K562 (cell line): ENCODE data around the gene ELF3. TPM values are rescaled to one million over a fixed set of nuclear protein-coding genes. Genes with fewer than 3 reads are reported as not detected.

Experiments used
- ATAC-seq: fragments of 200-7000 bp; cut with Tn5 transposase; 3 replicates; pipeline ENCODE4 v1.9.1; 2020; ENCODE audit warnings: moderate library complexity
- BruUV-seq: library from RNA; stranded (reverse); fragments of 400-500 nt; replicated peaks from 2 replicates; lab custom pipeline; 2021; lab: Mats Ljungman, UMichigan
- CTCF ChIA-PET: fragments of 300-600 bp; formaldehyde crosslinking; extraction: SDS; loops from one replicate; lab custom pipeline; 2021; ENCODE audit warnings: low intra/inter-chr PET ratio; lab: Yijun Ruan, JAX
- POLR2A ChIA-PET: fragments of 300-600, 350-650 bp; sonication (Branson Sonifier 250); formaldehyde crosslinking; extraction: SDS; loops from one replicate; lab custom pipeline; 2021; ENCODE audit warnings: antibody characterized with exemption, inconsistent platforms; lab: Yijun Ruan, JAX
- DNase-seq, 4 experiments: peaks; one replicate each; pipeline versions ENCODE4 v3.0.0 to v3.0.0-alpha.2; 2011 to 2018; ENCODE audit warnings: low spot score in 3 of 4, mixed read lengths in 3 of 4; ENCODE audit errors: extremely low read depth in 1 of 4
- FAIRE-seq: peaks from 2 replicates; lab custom pipeline; 2011; peaks lifted over from hg19 to GRCh38; lab: Jason Lieb, UNC
- H2AFZ ChIP-seq: 2 replicates; pipeline ENCODE4 v1.6.0; 2011; ENCODE audit warnings: low read depth, low read length, control low read depth, inconsistent platforms
- H3K27ac ChIP-seq: fragments of 200-600 bp; 3 replicates; pipeline ENCODE4 v1.8.0; 2011; ENCODE audit warnings: low read depth, mild to moderate bottlenecking, control low read depth, inconsistent platforms, low read length, moderate library complexity, mixed read lengths; ENCODE audit errors: extremely low read depth
- H3K27me3 ChIP-seq, 2 experiments: fragments of 300-600 bp in 1 of 2; 2 replicates in 1 of 2; 3 replicates in 1 of 2; pipeline versions ENCODE4 v1.6.0 to v1.8.0; 2011; ENCODE audit warnings: inconsistent platforms in 2 of 2, low read length in 2 of 2, mild to moderate bottlenecking in 1 of 2, mixed read lengths in 1 of 2, moderate library complexity in 1 of 2; ENCODE audit not compliant: control insufficient read depth in 2 of 2, insufficient read depth in 2 of 2
- H3K36me3 ChIP-seq: fragments of 300-600 bp; 3 replicates; pipeline ENCODE4 v1.8.0; 2011; ENCODE audit warnings: mild to moderate bottlenecking, low read length, inconsistent platforms; ENCODE audit not compliant: control insufficient read depth, insufficient read depth
- H3K4me1 ChIP-seq, 2 experiments: fragments of 200-600 bp in 1 of 2; replicated peaks in 1 of 2; 2 replicates in 1 of 2; 3 replicates in 1 of 2; pipeline versions ENCODE4 v1.5.1 to v1.8.0; 2011; ENCODE audit warnings: inconsistent platforms in 2 of 2, low read length in 2 of 2, mild to moderate bottlenecking in 1 of 2, mixed read lengths in 1 of 2, moderate library complexity in 1 of 2; ENCODE audit not compliant: control insufficient read depth in 2 of 2, insufficient read depth in 2 of 2
- H3K4me2 ChIP-seq: 2 replicates; pipeline ENCODE4 v1.6.1; 2011; ENCODE audit warnings: low read length, control low read depth, inconsistent platforms, mixed read lengths; ENCODE audit not compliant: insufficient read depth
- H3K4me3 ChIP-seq: fragments of 200-600 bp; sonication (generic), shearing (Covaris generic); 2 replicates; pipeline ENCODE4 v1.5.1; 2016; ENCODE audit warnings: control low read depth, inconsistent platforms
- H3K79me2 ChIP-seq: fragments of 200-600 bp; 3 replicates; pipeline ENCODE4 v1.8.0; 2011; ENCODE audit warnings: low read length, inconsistent platforms; ENCODE audit not compliant: control insufficient read depth, insufficient read depth
- H3K9ac ChIP-seq, 2 experiments: 2 replicates each; pipeline versions ENCODE4 v1.6.0 to v1.6.1; 2011; ENCODE audit warnings: low read depth in 2 of 2, low read length in 2 of 2, control low read depth in 1 of 2, inconsistent platforms in 1 of 2, mild to moderate bottlenecking in 1 of 2, mixed read lengths in 1 of 2; ENCODE audit not compliant: insufficient read depth in 1 of 2
- H3K9me1 ChIP-seq: one replicate; pipeline ENCODE4 v1.6.0; 2011; ENCODE audit warnings: inconsistent platforms, mild to moderate bottlenecking, low read length, moderate library complexity; ENCODE audit not compliant: control insufficient read depth, insufficient read depth
- H3K9me3 ChIP-seq: replicated peaks from 2 replicates; pipeline ENCODE4 v1.5.1; 2011; ENCODE audit warnings: low read depth, low read length, inconsistent platforms; ENCODE audit not compliant: control insufficient read depth, insufficient read depth
- H4K20me1 ChIP-seq: replicated peaks from 2 replicates; pipeline ENCODE4 v1.6.1; 2011; ENCODE audit warnings: low read length, inconsistent platforms, mixed read lengths; ENCODE audit not compliant: control insufficient read depth, insufficient read depth
- ARID1B ChIP-seq: fragments of 450-650 bp; IDR thresholded peaks from 2 replicates; pipeline ENCODE4 v1.6.1; 2016; ENCODE audit warnings: antibody characterized with exemption, mild to moderate bottlenecking, inconsistent platforms
- BACH1 ChIP-seq: fragments of 200-800 bp; sonication (Bioruptor generic); IDR thresholded peaks from 2 replicates; pipeline ENCODE4 v1.6.1; 2016; ENCODE audit warnings: missing genetic modification characterization, missing compliant biosample characterization
- BHLHE40 ChIP-seq: IDR thresholded peaks from 2 replicates; pipeline ENCODE4 v1.6.1; 2011; ENCODE audit warnings: low read length, improper control_type of control experiment
- HES1 ChIP-seq: fragments of 450-650 bp; IDR thresholded peaks from 2 replicates; pipeline ENCODE4 v1.6.1; 2016; ENCODE audit warnings: low read depth, mild to moderate bottlenecking, moderate library complexity
- JUNB ChIP-seq: fragments of 450-650 bp; formaldehyde crosslinking; conservative IDR thresholded peaks from 2 replicates; pipeline ENCODE4 v1.4.0; 2020; ENCODE audit warnings: mild to moderate bottlenecking
- JUND ChIP-seq, 2 experiments: IDR thresholded peaks; 2 replicates in 1 of 2; 3 replicates in 1 of 2; pipeline ENCODE4 v1.6.1; 2011; ENCODE audit warnings: borderline replicate concordance in 2 of 2, low read depth in 2 of 2, low read length in 2 of 2, improper control_type of control experiment in 1 of 2, missing biosample characterization in 1 of 2, missing genetic modification characterization in 1 of 2, missing genetic modification reagents in 1 of 2
- MAFF ChIP-seq: IDR thresholded peaks from 2 replicates; pipeline ENCODE4 v1.6.1; 2012; ENCODE audit warnings: low read length, improper control_type of control experiment
- MAFK ChIP-seq: IDR thresholded peaks from 2 replicates; pipeline ENCODE4 v1.6.1; 2011; ENCODE audit warnings: low read length, improper control_type of control experiment
- NFE2 ChIP-seq: IDR thresholded peaks from 2 replicates; pipeline ENCODE4 v1.6.1; 2014; ENCODE audit warnings: antibody characterized with exemption, low read depth
- NRF1 ChIP-seq, 2 experiments: fragments of 450-650 bp; IDR thresholded peaks in 1 of 2; conservative IDR thresholded peaks in 1 of 2; 2 replicates each; pipeline ENCODE4 v1.6.1; 2014; ENCODE audit warnings: mild to moderate bottlenecking in 2 of 2
- PRMT5 ChIP-seq: sonication (generic); formaldehyde crosslinking; IDR thresholded peaks from 2 replicates; pipeline ENCODE4 v1.5.0; 2020; ENCODE audit warnings: missing genetic modification reagents
- RB1 ChIP-seq: fragments of 450-650 bp; IDR thresholded peaks from 2 replicates; pipeline ENCODE4 v1.6.1; 2017; ENCODE audit warnings: low read depth, mild to moderate bottlenecking
- RBM17 ChIP-seq: fragments of 200-400 bp; formaldehyde crosslinking; IDR thresholded peaks from 2 replicates; pipeline ENCODE4 v1.6.1; 2017; ENCODE audit warnings: low read depth, mild to moderate bottlenecking, low read length, borderline replicate concordance
- RHOXF2B ChIP-seq: fragments of 250-450 bp; sonication (Bioruptor Pico); conservative IDR thresholded peaks from 2 replicates; pipeline ENCODE4 v1.5.1; 2021
- SOX6 ChIP-seq: fragments of 450-650 bp; IDR thresholded peaks from 2 replicates; pipeline ENCODE4 v1.6.1; 2014; ENCODE audit warnings: mild to moderate bottlenecking
- TCF3 ChIP-seq: sonication (generic); formaldehyde crosslinking; IDR thresholded peaks from 2 replicates; pipeline ENCODE4 v1.4.0; 2020; ENCODE audit warnings: mild to moderate bottlenecking, missing genetic modification reagents
- U2AF2 ChIP-seq: fragments of 200-400 bp; formaldehyde crosslinking; optimal IDR thresholded peaks from 2 replicates; pipeline ENCODE3; 2017; ENCODE audit warnings: low read depth, mild to moderate bottlenecking, low read length
- ZNF707 ChIP-seq: fragments of 250-450 bp; sonication (Bioruptor Pico); conservative IDR thresholded peaks from 2 replicates; pipeline ENCODE4 v1.8.0; 2022; ENCODE audit warnings: inconsistent platforms, mild to moderate bottlenecking, moderate library complexity
- ZNF79 ChIP-seq: fragments of 250-450 bp; sonication (Bioruptor Pico); IDR thresholded peaks from 2 replicates; pipeline ENCODE4 v1.4.0; 2020; ENCODE audit warnings: low read depth, mild to moderate bottlenecking, moderate library complexity
- WGBS: fragments of 100-300 bp; shearing (Covaris generic); methylation state at CpG from one replicate; pipeline ENCODE4 v1.1.6; 2016; ENCODE audit warnings: low coverage, mixed read lengths; ENCODE audit not compliant: insufficient coverage; ENCODE audit errors: missing lambda C conversion rate; 5-methylcytosine and 5-hydroxymethylcytosine counted together
- in situ Hi-C: fragments of 300-500 bp; cut with MboI; formaldehyde crosslinking; loops from 4 replicates; pipeline ENCODE4 v1.15.0; 2018; ENCODE audit warnings: inconsistent platforms, mixed read lengths
- intact Hi-C: fragments of 100-400 bp; cut with micrococcal nuclease; formaldehyde crosslinking; loops from 2 replicates; pipeline ENCODE4 v1.14.2; 2022
- polyA plus RNA-seq, 8 experiments: library from polyadenylated mRNA; depleted of rRNA in 4 of 8; stranded (reverse) in 5 of 8; unstranded in 3 of 8; fragments of >200 nt; fragmentation: Nextera tagmentation in 2 of 8; fragmentation: Illumina TruSeq in 1 of 8; extraction: Ambion mirVana in 2 of 8; extraction: Trizol in 1 of 8; gene quantifications; 2 replicates each; pipeline versions ENCODE4 v1.2.1 to v1.2.3, GENCODE V29; 2011 to 2014; ENCODE audit warnings: inconsistent platforms in 1 of 8, missing spikeins in 1 of 8
- total RNA-seq, 7 experiments: library from RNA; depleted of rRNA in 6 of 7; stranded (reverse); fragments of >200 nt in 6 of 7; fragmentation: Illumina TruSeq in 2 of 7; extraction: Trizol in 2 of 7; gene quantifications; 2 replicates each; pipeline versions ENCODE4 v1.2.1 to v1.2.3, GENCODE V29; 2011 to 2021; ENCODE audit warnings: low replicate concordance in 1 of 7
- TF ChIP-seq, protein P1 (sequence below), 2 experiments: fragments of 450-650 bp in 1 of 2; sonication (generic) in 1 of 2; formaldehyde crosslinking in 1 of 2; IDR thresholded peaks in 1 of 2; conservative IDR thresholded peaks in 1 of 2; 2 replicates each; pipeline versions ENCODE4 v1.6.1 to v1.8.1; 2016 to 2023; ENCODE audit warnings: mild to moderate bottlenecking in 2 of 2, moderate library complexity in 2 of 2, inconsistent platforms in 1 of 2, missing genetic modification reagents in 1 of 2

ELF3 gene
- total and polyA plus RNA-seq, 9 of the 15 experiments (the other 6 are each of a cell fraction or from before 2014, with no cell fraction given): 0.03 to 1.2 (median 0.07) TPM; not detected in 4

DNA sequence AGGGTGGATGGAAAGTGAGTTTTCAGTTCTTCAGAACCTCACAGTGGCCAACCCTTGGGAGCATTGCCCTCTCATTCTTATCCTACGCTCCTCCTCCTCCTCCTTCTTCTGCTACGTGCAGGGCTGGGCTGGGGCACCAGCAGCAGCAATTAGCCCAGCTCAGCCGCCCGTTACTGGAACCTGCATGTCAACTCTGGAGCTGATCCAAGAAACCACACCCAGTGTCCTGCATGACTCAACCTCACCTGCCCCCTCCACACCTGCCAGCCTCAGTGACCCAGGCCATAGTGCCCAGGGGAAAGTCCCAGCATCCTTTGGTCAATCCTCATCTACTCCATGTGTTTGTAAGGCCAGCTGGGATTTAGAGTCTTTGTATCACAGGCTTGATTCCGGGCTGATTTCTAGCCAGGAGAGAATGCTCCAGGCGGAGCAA lies 12.6 kb downstream of the ELF3 start (continued):
- TF ChIP-seq ZNF707 (CRISPR knock-in tag): no peak
- TF ChIP-seq RB1: no peak
- TF ChIP-seq U2AF2: no peak
- TF ChIP-seq PRMT5 (CRISPR knock-in tag): no peak

DNA sequence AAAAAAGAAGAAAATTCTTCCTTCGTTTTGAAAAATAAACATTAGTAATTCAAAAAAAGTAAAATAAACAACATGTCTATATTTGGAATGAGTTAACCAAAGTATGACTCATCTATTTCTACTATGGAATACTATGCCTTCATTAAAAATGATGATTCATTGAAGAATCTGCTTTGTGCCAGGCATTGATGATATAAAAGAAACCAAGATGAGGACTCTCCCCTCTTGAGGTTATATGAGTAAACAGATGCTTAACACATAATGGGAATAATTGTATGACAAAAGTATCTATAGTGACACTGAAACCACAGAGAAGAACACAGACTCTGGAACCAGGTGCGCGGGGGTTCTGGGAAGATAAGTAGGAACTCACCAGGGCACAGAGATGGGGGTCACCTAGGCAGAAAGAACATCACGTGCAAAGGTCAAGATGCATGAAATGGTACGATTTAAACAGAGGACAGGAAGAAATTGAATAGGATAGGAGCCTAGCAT lies 18.8 kb downstream of the ELF3 start:
- no peak overlapping the region for H3K9ac ChIP-seq
- no peaks in the 10 kb centered on the region for H3K36me3 ChIP-seq
- H3K79me2 ChIP-seq: no peaks in the 10 kb centered on the region
- no peak overlapping the region for H3K4me2 ChIP-seq
- H3K27me3 ChIP-seq: peaks cover 0 to 6% of the 10 kb centered on the region in 2 experiments; a peak in 2 of 5 replicates
- H2AFZ ChIP-seq: no peak overlapping the region
- WGBS: 27% methylated on average over 5 of the region's 5 CpGs
- no peak overlapping the region for H3K27ac ChIP-seq
- no peaks in the 10 kb centered on the region for H3K9me1 ChIP-seq
- intact Hi-C loops: no loop called here
- no TSS peak for BruUV-seq
- in situ Hi-C loops: no loop called here
- H4K20me1 ChIP-seq: 0 out of 2 replicates have a peak, but pooled peaks cover 4% of the 10 kb centered on the region
- CTCF ChIA-PET: no interaction called here
- POLR2A ChIA-PET: interaction anchor here (0.6 to 2.0 kb wide), 2 partner anchors 10 to 157 kb away, joined by 3 to 8 read pairs; no protein-coding TSS in a partner anchor
- H3K4me1 ChIP-seq: peaks cover 8 to 12% of the 10 kb centered on the region in 2 experiments
- no peak overlapping the region for H3K4me3 ChIP-seq
- DNase-seq: peak in 1 of 4 experiments; percentile 11
- H3K9me3 ChIP-seq: no peaks in the 10 kb centered on the region
- FAIRE-seq: no peak
- no peak; the same call in 1 of the 3 replicates for ATAC-seq
- TF ChIP-seq ZNF79 (CRISPR knock-in tag): no peak
- peak; percentile 65; the same call in 1 of the 2 replicates for TF ChIP-seq MAFF
- TF ChIP-seq NFE2: peak; percentile 61; the same call in 1 of the 2 replicates
- TF ChIP-seq, protein P1, sequence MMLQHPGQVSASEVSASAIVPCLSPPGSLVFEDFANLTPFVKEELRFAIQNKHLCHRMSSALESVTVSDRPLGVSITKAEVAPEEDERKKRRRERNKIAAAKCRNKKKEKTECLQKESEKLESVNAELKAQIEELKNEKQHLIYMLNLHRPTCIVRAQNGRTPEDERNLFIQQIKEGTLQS (IDR thresholded peaks at IDR 0.05): peak; percentile 94
- TF ChIP-seq, protein P1 (CRISPR knock-in tag; conservative IDR thresholded peaks at IDR 0.05): no peak
- TF ChIP-seq SOX6: peak; percentile 24; the same call in 1 of the 2 replicates
- peak; percentile 65 for TF ChIP-seq BHLHE40
- TF ChIP-seq RHOXF2B: no peak
- TF ChIP-seq TCF3 (CRISPR knock-in tag): peak; percentile 29; the same call in 1 of the 2 replicates
- TF ChIP-seq RBM17: no peak
- peak; percentile 82 for TF ChIP-seq BACH1 (tag)
- 0 out of 4 replicates have a peak, but pooled peaks of 1 of the 2 experiments have one; percentile 14 for TF ChIP-seq NRF1 (conservative IDR thresholded peaks at IDR 0.05 in 1 of 2, IDR thresholded peaks at IDR 0.05 in 1 of 2)
- peak; percentile 87 for TF ChIP-seq JUNB (CRISPR knock-in tag)
- TF ChIP-seq MAFK: peak; percentile 70; the same call in 1 of the 2 replicates
- TF ChIP-seq JUND (IDR thresholded peaks at IDR 0.05; ENCODE audit: borderline replicate concordance, low read depth, low read length): peak; percentile 64; the same call in 1 of the 2 replicates
- TF ChIP-seq JUND (tag; IDR thresholded peaks at IDR 0.05; ENCODE audit: borderline replicate concordance, low read depth, low read length): peak; percentile 69; the same call in 2 of the 3 replicates
- TF ChIP-seq ARID1B: peak; percentile 28; the same call in 1 of the 2 replicates
- no peak for TF ChIP-seq HES1
